K562 treated with DMSO at 1 percent for 24 hours (cell line): ENCODE data around the gene IFNA17. TPM values are rescaled to one million over a fixed set of nuclear protein-coding genes. Genes with fewer than 3 reads are reported as not detected.

Source experiments
- total RNA-seq: library from RNA; unstranded; fragments of 300-600 nt; gene quantifications from 2 replicates; pipeline ENCODE4 v1.2.3, GENCODE V29; 2022; ENCODE audit warnings: low read depth; ENCODE audit not compliant: insufficient read depth

Gene IFNA17
- not detected in 2 replicates for total RNA-seq

GRCh38 chr9:21228122-21228521 is at the start of gene IFNA17:
Gene IFNA17, minus strand, starts transcription at chr9:21228222. Its CDS starts 49 bp downstream, at chr9:21228173.

GRCh38 chr9:21239911-21240310 is 11.9 kb upstream of the IFNA17 start, which contains the start of gene IFNA14:
Gene IFNA14, minus strand, starts transcription at chr9:21240005. Its CDS starts 70 bp downstream, at chr9:21239935.

DNA sequence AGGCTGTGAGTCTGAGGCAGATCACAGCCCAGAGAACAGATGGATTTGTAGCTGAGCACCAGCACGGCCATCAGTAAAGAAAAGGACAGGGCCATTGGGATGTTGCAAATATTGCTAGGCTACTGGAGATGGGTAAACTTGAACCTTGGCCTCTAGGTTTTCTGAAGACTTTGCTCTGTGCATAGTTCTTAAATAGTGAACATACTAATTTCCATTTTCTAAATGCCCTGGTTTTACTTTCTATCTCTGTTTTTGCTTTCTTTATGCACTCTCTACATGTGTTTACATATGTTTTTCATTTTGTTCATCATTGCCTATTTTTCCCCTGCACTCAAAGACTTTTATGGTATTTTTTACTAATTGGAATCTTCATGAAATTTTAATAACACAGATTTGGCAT is 10.8 kb downstream of the IFNA17 start, which contains the start of gene IFNA16:
Gene IFNA16 (minus strand): TSS at position 101 of the 400 bp plus-strand sequence. CDS start 6 bp downstream, at position 95.

GRCh38 chr9:21207043-21207442 is 21.0 kb downstream of the IFNA17 start, which contains the start of gene IFNA10:
Gene IFNA10, minus strand, starts transcription at chr9:21207143. Its CDS starts 46 bp downstream, at chr9:21207097.

DNA sequence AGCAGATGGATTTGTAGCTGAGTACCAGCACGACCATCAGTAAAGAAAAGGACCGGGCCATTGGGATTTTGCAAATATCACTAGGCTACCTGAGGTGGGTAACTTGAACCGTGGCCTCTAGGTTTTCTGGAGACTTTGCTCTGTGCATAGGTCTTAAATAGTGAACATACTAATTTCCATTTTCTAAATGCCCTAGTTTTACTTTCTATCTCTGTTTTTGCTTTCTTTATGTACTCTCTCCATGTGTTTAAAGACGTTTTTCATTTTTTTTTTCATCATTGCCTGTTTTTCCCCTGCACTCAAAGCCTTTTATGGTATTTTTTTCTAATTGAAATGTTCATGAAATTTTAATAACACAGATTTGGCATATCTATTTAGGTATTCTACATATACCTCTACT is 25.9 kb downstream of the IFNA17 start, which contains the start of gene IFNA7:
Gene IFNA7 (minus strand): TSS at position 101 of the 400 bp plus-strand sequence. CDS start 40 bp downstream, at position 61.

DNA sequence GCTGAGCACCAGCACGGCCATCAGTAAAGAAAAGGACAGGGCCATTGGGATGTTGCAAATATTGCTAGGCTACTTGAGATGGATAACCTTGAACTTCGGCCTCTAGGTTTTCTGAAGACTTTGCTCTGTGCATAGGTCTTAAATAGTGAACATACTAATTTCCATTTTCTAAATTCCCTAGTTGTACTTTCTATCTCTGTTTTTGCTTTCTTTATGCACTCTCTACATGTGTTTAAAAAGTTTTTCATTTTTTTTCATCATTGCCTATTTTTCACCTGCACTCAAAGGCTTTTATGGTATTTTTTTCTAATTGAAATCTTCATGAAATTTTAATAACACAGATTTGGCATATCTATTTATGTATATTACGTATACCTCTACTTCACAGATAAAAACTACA is 40.5 kb downstream of the IFNA17 start, which contains the start of gene IFNA4:
Gene IFNA4 (minus strand): TSS at position 101 of the 400 bp plus-strand sequence. CDS start 56 bp downstream, at position 45.

Other genes with a start within 250 kb of the IFNA17 start
- gene HACD4, start 196.6 kb downstream of the IFNA17 start, total RNA-seq, result not detected in 2 replicates
- gene IFNB1, start 150.3 kb downstream of the IFNA17 start, total RNA-seq, result not detected in 2 replicates
- not detected in 2 replicates for gene IFNW1, start 86.4 kb downstream of the IFNA17 start, total RNA-seq
- not detected in 2 replicates for gene IFNA21, start 61.6 kb downstream of the IFNA17 start, total RNA-seq
- gene IFNA4, start 40.6 kb downstream of the IFNA17 start, total RNA-seq, result not detected in 2 replicates
- gene IFNA7, start 26.0 kb downstream of the IFNA17 start, total RNA-seq, result not detected in 2 replicates
- not detected in 2 replicates for gene IFNA10, start 21.1 kb downstream of the IFNA17 start, total RNA-seq
- gene IFNA16, start 10.9 kb downstream of the IFNA17 start, total RNA-seq, result not detected in 2 replicates
- gene IFNA14, start 11.8 kb upstream of the IFNA17 start, total RNA-seq, result not detected in 2 replicates
- gene IFNA5, start 77.1 kb upstream of the IFNA17 start, total RNA-seq, result not detected in 2 replicates
- not detected in 2 replicates for gene KLHL9, start 107.2 kb upstream of the IFNA17 start, total RNA-seq
- not detected in 2 replicates for gene IFNA6, start 122.7 kb upstream of the IFNA17 start, total RNA-seq
- gene IFNA13, start 139.8 kb upstream of the IFNA17 start, total RNA-seq, result not detected in 2 replicates
- gene IFNA2, start 157.2 kb upstream of the IFNA17 start, total RNA-seq, result not detected in 2 replicates
- gene IFNA8, start 180.9 kb upstream of the IFNA17 start, total RNA-seq, result not detected in 2 replicates
- not detected in 2 replicates for gene IFNA1, start 212.2 kb upstream of the IFNA17 start, total RNA-seq